HG03097 (cell line): ENCODE measurements around the gene DHRS1.
"Not testable (repeated sequence)": the region's sequence is repeated elsewhere in the genome, so short reads cannot be mapped to it uniquely, and the experiment has no call there.

ENCODE experiments used
- ATAC-seq: cut with Tn5 transposase; IDR thresholded peaks from one replicate; pipeline ENCODE4 v1.9.1; 2021; ENCODE audit not compliant: unreplicated experiment, low FRiP score

The DHRS1 gene

DNA sequence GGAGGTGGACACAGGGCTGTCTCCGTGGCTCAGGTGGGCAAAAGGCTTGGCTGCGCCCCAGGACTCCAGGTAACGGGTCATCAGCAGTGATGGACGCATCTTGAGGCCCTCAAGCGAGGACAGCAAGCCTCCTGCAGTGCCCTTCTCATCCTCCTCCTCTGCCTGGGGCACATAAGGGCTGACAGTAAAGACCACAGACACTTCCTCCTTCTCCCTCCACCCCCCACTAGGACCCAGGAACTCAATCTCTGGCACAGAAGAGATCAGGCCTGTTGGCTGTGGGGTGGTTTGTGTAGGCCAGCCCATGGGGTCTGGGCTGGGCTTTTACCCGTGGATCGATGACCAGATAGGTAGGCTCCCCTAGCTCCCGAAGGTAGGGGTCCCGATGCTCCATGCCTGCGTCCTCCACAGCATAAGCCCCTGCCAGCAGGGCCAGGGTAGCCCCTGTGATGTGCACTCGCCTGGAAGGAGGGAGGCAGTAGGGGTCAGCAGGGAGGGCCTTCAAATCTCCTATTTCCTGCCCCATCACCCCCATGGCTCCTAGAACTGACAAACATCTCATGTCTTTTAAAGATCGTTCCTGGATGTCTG is 29.6 kb upstream of the DHRS1 start:
- no peak for ATAC-seq

DNA sequence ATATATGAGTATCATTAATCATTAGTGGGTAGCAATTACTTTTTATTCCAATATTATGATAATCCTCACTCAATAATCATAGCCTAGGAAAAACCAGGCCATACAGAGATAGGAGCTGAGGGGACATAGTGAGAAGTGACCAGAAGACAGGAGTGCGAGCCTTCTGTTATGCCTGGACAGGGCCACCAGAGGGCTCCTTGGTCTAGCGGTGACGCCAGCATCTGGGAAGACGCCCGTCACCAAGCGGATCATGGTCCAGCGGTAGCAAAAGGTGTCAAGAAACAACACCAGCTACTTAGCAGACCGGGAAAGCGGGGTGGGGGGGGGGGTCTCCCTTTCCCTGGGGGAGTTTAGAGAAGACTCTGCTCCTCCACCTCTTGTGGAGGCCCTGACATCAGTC is 28.3 kb upstream of the DHRS1 start:
- not testable (repeated sequence) for ATAC-seq

DNA sequence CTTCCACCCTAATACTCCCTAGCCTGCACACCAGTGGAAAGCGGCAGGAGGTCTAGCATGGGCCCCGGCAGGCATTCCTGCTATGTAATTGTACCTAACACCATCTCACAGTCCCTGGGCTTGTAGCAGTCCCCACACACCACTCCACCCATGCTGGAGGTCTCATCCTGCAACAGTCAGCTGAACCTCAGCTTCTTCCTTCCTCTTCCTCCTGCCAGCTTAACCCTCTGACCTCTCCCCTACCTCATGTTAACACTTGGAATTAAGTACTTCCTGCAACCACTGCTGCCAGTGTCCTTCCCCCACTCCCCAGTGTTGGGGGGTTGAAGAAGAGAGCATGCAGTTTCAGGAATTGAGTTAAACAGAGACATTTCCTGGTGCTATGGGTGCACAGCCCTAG is 27.7 kb upstream of the DHRS1 start:
- no peak for ATAC-seq

DNA sequence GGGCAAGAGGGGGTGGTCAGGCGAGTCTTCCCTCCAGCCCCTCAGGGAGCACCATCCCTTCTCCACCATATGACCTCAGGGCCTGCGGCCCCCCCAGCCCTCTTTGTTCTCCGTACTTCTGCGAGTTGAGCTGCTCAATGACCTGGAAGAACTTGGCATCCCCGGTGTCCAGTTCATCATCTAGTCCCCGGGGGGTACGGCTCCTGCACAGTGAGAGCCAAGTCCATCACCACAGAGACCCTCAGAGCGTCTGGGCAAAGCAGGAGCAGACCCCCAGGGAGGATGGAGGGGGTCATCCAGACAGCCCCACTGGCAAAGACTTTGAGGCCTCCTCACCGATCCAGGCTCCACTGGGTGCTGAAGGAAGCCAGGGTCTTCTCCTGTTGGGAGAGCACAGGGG is 26.4 kb upstream of the DHRS1 start:
- no peak for ATAC-seq

DNA sequence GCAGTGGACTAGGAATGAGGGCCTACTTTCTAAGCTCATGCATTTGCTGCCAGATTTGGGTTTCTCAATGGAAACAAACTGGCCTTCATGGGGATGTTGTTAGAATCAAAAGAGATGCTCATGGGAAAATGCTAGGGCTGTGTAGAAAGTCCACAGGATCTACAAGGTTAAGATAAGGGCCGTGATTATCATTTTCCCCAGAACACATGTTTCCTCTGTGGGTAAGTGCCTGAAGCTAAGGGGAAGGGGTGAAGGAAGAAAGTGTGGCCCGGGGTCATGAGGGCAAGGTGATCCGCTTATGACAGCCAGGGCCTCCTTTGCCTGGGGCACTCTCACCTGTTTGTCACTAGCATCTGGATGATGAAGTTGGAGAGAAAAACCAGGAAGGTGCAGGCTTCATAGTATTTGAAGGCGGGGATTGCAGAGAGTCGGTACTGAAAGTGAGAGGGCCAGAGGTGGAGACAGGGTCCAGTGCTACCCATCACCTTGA is 25.5 kb upstream of the DHRS1 start:
- ATAC-seq = no peak

DNA sequence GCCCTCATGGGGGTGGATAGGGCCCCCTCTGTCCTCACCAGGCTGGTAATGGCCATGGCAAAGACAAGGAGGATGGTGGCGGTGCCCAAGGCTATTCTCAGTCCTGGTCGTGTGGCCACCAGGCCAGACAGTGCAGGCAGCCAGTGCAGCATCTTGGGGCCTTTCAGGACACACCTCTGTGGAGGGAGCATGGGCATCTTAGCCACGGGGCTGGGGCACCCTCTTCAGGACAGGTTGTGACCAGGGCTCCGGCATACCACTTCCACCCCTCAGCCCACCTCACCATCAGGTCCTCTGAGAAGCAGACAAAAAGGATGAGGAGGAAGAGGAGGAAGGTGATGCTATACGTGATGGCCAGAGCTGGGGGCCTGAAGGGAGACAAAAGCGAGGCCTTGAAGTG is 24.4 kb upstream of the DHRS1 start:
- ATAC-seq = no peak

DNA sequence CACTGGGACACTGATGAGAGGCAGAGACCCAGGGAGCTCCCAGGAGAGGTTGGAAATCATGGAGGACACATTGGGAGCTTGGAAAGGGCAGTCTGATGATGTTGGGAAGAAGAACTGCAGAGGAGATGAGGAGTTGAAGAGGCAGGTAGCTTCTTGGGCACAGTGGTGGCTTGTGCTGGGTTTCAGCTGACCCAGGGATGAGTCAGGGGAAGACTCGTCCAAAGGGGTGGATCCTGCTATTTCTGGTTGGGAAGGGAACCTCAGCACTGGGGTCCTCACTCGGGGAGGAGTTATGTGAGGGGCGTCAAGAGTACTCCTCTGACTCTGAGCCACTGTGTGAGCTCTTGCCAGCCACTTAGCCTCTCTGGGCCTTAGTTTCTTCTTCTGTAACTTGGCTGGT is 23.8 kb upstream of the DHRS1 start:
- ATAC-seq = no peak

DNA sequence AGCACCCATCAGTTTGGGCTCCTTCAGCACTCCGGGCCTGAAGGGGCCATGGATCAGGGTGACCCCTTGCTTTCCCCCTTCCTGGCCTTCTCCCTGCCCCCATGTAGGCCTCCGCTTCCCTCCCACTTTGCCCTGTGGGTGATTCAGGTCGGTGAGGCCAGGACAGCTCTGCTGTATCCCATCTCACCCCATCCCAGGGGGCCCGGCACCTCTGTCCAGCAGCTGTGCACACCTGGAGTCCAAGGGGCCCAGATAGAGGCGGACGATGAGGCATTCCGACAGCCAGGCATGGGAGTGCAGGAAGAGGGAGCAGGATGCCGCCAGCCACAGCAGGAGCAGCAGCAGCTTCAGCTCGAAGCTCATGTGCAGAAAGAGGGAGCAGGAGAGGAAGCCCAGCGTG is 23.1 kb upstream of the DHRS1 start:
- ATAC-seq = no peak

DNA sequence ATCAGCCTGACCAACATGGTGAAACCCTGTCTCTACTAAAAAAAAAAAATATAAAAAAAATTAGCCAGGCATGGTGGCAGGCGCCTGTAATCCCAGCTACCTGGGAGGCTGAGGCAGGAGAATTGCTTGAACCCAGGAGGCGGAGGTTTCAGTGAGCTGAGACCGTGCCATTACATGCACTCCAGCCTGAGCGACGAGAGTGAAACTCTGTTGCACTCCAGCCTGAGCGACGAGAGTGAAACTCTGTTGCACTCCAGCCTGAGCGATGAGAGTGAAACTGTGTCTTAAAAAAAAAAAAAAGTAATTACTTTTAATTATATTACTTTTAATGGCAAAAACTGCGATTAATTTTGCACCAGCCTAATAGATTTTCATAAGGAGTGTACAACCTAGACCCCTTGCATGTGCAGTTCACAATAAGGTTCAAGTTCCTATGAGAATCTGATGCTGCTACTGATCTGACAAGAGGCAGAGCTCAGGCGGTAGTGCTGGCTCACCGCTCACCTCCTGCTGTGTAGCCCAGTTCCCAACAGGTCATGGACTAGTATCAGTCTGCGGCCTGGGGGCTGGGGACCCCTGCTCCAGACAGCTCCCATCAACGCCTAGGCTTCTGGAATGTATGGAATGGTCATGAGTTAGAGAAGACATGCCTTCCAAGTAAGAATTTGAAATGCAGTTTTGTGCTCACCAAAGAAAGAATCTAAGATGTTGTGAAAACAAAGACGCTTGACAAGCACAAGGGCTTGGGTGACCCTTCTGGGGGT is 21.8 kb upstream of the DHRS1 start:
- no peak for ATAC-seq

DNA sequence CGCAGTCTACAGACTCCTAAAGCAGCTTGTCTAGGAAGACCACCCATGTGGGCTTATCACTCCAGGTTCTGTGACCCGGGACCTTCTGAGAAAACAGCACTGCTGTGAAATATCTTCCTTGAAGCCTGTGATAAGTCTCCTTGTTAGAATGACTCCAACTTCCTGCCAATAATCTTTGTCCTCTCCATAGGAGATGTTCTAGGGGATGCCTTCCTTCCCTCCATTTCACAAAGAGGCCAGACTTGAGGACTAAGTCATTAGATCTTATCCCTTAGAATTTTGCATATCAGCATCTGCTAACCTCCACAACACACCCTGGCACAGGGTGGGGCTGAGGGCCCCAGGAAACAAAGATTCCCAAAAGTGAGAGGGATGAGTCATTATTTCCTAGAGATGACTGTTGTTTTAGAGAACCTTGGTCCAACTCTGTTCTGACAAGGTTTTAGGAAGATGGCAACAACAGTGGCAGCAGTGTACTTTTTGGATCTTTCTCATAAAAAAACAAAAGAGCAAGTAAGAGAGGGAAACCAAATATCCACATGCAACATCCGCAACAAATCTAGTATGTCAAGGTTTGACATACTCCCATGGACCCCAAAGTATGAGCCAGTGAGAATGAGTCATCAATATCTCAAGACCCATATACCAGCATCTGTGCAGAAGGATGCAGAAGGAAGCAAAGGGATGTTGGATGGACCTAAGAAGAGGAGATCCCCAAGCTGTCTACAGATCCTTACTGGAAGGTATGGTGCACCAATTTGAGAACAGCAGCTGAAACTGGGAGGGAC is 17.8 kb upstream of the DHRS1 start:
- no peak for ATAC-seq

DNA sequence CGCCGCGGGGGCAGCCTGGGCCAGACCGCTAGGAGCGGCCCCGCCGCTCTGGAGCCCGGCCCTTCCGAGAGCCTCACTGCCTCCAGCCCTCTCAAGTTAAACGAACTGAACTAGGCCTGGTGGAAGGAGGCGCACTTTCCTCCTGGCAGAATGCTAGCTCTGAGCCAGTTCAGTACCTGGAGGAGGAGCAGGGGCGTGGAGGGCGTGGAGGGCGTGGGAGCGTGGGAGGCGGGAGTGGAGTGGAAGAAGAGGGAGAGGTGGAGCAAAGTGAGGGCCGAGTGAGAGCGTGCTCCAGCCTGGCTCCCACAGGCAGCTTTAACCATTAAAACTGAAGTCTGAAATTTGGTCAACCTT is 17.0 kb upstream of the DHRS1 start:
- no peak for ATAC-seq

DNA sequence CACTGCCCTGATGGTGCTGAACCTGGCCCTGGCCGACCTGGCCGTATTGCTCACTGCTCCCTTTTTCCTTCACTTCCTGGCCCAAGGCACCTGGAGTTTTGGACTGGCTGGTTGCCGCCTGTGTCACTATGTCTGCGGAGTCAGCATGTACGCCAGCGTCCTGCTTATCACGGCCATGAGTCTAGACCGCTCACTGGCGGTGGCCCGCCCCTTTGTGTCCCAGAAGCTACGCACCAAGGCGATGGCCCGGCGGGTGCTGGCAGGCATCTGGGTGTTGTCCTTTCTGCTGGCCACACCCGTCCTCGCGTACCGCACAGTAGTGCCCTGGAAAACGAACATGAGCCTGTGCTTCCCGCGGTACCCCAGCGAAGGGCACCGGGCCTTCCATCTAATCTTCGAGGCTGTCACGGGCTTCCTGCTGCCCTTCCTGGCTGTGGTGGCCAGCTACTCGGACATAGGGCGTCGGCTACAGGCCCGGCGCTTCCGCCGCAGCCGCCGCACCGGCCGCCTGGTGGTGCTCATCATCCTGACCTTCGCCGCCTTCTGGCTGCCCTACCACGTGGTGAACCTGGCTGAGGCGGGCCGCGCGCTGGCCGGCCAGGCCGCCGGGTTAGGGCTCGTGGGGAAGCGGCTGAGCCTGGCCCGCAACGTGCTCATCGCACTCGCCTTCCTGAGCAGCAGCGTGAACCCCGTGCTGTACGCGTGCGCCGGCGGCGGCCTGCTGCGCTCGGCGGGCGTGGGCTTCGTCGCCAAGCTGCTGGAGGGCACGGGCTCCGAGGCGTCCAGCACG is 16.4 kb upstream of the DHRS1 start:
- no peak for ATAC-seq

DNA sequence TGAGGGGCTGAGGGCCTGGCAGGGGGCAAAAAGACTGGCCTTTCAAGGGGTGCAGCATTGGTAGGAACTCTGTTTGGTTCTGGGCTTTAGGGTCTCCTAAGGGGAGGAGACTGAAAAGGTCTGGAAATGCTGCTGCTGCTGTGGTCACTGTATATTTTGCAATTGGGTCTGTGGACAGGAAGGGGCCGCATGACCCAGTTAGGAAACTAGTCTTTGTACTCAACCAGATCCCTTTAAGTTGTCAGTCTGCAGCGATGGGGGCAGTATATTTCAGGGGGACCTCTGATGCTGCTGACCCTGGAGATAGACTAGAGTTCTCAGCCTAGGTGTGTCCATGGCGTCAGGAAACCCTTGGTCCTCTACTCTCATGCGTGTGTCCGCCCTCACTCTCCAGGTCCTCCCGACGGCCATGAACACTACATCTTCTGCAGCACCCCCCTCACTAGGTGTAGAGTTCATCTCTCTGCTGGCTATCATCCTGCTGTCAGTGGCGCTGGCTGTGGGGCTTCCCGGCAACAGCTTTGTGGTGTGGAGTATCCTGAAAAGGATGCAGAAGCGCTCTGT is 15.7 kb upstream of the DHRS1 start:
- no peak for ATAC-seq

DNA sequence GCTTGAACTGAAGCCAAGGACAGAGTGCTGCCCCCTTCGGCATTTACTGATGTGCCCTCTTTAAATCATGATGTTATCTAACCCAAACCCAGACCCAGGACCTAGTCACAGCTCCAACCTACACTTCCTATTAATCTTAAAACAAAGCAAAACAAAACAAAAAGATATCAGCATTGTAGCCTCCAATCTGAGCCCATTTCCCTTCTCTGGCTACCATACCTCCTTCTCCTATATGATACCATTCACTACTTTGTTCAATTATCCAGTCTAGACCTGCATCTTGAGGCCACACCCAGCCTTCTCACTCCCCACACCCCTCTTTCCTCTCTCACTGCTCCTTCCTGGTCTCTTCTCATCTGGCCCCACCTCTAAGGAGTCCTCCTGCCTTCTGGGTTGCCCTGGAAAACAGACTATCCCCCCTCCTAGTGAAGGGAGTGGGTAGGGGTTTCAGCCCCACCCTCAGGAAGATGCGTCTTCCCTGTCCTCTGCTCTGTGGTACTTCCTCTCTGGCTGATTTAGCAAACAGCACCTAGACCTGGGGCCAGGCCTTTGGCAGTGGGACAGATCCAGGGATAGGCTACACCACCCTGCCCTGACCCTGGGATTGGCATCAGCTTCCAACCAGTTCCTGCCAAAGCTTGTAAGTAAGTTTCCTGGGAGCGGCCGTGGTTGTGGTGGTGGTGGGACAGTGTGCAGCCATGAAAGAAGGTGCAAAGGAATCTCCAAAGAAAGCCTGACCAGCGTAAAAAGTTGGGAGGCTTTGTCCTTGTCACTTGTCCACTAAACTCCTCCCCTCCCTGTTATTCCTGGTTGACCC is 15.0 kb upstream of the DHRS1 start:
- ATAC-seq = no peak

DNA sequence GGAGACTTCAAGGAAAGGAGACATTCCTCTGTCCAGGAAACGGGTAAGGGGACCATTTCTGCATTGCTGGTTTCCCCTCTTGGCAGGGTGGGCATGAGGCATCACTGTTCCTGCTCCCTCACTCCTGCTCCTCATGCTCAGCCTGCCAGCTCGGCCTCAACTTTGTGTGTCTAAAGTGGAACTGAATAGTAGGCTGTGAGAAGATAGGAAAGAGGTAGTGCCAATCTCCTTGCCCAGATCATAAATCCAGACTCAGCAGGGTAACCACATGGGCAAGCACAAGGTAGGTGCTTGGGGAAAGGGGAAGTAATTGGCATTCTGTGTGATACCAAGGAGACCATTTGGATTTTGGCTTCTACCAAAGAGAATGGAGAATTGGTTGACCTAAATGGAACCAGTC is 14.3 kb upstream of the DHRS1 start:
- no peak for ATAC-seq

DNA sequence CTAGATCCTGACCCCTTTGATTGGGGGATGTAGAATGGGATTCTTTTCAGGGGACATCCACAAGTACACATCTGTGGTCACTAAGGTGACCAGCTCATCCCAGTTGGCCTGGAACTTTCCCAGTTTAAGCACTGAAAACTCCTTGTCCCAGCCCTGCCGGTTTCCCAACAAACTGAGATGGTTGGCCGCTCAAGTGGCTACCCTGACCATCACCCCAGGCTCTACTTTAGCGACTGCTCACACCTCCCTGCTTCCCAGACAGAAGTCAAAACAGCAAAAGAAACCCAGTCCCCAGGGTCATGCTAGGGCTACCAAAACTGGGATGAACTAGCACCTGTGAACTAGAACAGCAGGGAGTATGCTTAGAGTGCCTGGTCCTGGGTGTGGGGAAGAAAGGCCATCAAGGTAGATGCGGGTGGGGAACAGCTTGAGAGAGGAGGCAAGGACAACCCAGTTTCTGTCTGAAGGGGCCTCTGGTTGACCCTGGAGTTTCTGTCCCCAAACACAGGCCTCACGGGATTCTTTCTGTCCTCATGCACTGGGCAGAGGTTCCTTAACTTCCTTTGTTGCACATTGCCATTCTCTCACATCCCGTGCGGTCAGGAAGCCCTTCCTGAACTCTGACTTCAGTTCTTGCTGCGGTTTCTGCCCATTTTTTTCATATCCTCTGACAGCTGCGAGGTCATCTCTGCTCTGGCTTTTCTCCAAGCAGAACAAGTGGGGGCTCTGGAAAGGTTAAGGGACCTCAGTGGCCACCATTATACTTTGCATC is 13.3 kb upstream of the DHRS1 start:
- ATAC-seq = no peak

DNA sequence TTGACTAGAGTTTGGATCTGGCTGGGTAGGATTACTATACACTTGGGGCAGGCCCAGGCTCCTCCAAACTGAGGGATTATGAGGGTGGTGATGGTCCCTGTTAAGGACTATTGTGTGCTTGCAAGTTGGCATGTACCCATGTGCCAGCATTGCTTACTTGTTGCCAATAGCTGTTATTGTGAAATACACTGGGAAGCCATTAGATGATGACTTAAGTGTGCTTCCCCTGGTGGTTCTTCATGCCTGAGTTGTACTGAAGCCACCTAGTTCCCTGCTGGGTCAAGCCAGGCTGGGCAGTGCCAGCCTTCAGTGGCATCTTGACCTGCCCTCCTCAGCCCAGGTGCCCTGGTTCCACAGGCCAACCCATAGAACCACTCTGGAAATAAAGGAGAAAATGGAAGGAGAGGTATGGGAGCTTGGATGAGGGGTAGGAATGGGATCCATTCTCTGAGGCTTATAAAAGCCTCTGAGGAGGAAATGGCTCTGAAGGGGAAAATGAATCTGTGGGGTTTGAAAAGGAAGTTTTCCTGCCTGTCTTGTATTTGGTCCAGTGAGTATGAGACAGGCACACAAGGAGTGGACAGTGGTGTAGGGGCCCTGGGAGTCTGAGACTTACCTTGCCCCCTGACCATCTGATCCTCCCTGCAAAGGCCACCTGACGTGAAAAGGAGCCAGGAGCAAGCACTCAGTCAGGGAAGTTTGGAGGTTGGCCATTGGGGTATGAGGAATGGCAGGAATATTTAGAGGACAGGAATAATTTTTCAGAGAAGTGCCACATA is 12.4 kb upstream of the DHRS1 start:
- no peak for ATAC-seq
